Muscle layer of colon (tissue), 2 donors: ENCODE results near the gene GBE1.

Source experiments
- H3K27ac ChIP-seq: one replicate; pipeline ENCODE4 v1.7.0; 2013; ENCODE audit warnings: low read depth, mild to moderate bottlenecking, low read length, moderate library complexity
- H3K27me3 ChIP-seq, 2 donors: one replicate each; pipeline ENCODE4 v1.7.0; 2013; ENCODE audit warnings: low read length in 2 of 2, mild to moderate bottlenecking in 2 of 2; ENCODE audit not compliant: insufficient read depth in 2 of 2, control insufficient read depth in 1 of 2
- H3K36me3 ChIP-seq: one replicate; pipeline ENCODE4 v1.7.0; 2013; ENCODE audit warnings: mild to moderate bottlenecking, low read length; ENCODE audit not compliant: insufficient read depth
- H3K4me1 ChIP-seq: one replicate; pipeline ENCODE4 v1.7.0; 2013; ENCODE audit warnings: mild to moderate bottlenecking, low read length; ENCODE audit not compliant: insufficient read depth
- H3K4me3 ChIP-seq, 2 donors: one replicate each; pipeline ENCODE4 v1.7.0; 2013; ENCODE audit warnings: low read length in 2 of 2, low read depth in 1 of 2, mild to moderate bottlenecking in 1 of 2, moderate library complexity in 1 of 2
- H3K9ac ChIP-seq: one replicate; pipeline ENCODE4 v1.7.0; 2013; ENCODE audit warnings: low read length
- H3K9me3 ChIP-seq: one replicate; pipeline ENCODE4 v1.7.0; 2013; ENCODE audit warnings: mild to moderate bottlenecking, low read length
- donor health status: abdominal sarcoma.
- donor health status: Adenocarcinoma of cecum.

Gene GBE1

DNA sequence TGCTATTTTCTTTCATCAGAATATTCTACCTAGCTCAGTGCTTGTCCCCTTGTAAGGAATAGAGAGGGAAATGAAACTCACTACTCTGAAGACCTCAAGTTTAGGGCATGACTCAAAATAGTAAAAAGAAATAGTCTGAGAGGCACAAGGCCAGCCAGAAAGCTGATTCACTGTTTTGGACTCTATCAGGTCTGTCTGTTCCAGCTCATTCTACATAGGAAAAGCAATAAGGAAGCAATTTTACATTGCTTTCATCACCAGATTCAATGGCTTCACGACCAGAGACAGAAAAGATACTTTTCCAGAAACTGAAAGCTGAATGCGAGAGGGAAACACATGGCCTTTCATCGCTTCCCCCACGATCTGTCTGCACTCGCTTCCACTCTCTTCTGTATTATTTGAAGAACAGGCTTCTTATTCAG is 276.0 kb downstream of the GBE1 start:
- Histone ChIP-seq H3K9ac (no peak overlapping the region), H3K9me3 (no peaks in the 10 kb centered on the region), H3K27ac (no peak overlapping the region), H3K4me3 (no peak overlapping the region), H3K36me3 (no peaks in the 10 kb centered on the region), H3K27me3 (no peaks in the 10 kb centered on the region), H3K4me1 (peaks cover 16% of the 10 kb centered on the region)

DNA sequence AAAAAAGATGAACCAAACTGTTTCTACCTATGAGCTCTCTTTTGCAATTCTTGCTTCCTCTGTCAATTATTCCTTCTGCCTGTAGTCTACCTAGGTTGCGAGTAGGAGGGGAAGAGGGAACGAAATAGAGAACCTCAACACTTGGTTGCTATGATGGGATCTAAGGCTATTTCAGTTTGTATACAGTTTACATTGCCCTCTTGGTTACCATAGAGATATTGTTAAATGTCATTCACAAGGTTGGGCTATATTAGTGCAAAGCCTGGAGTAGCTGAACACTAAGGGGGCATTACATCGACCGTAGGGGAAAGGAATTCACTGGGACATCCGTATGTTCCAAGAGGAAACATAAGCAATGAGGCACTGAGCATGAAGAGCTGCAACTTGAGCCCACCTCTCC is 276.9 kb downstream of the GBE1 start:
- Histone ChIP-seq H3K4me1 (peaks cover 16% of the 10 kb centered on the region), H3K36me3 (no peaks in the 10 kb centered on the region), H3K27ac (no peak overlapping the region), H3K9ac (no peak overlapping the region), H3K27me3 (no peaks in the 10 kb centered on the region), H3K4me3 (no peak overlapping the region), H3K9me3 (no peaks in the 10 kb centered on the region)

DNA sequence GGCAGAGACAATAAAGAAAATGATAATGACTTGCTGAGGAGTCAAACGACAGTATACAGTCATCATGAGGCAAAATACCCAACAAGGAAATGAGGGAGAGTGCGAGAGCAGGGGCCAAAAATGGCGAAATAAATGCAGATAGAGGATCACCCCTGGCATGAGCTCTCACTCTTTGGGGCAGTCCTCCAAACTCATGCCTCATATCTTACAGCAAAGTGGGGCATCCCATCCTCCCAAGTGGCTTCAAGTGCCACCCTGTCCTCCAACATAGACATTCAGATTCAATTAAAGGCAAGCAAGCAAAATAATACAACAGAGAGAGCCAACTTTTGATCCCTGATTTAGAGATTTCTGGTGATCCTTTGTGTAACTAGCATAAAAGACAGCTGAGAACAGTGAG is 278.4 kb downstream of the GBE1 start:
- Histone ChIP-seq H3K9me3 (no peaks in the 10 kb centered on the region), H3K4me3 (no peak overlapping the region), H3K27ac (no peak overlapping the region), H3K4me1 (peaks cover 16% of the 10 kb centered on the region), H3K27me3 (no peaks in the 10 kb centered on the region), H3K36me3 (no peaks in the 10 kb centered on the region), H3K9ac (no peak overlapping the region)

DNA sequence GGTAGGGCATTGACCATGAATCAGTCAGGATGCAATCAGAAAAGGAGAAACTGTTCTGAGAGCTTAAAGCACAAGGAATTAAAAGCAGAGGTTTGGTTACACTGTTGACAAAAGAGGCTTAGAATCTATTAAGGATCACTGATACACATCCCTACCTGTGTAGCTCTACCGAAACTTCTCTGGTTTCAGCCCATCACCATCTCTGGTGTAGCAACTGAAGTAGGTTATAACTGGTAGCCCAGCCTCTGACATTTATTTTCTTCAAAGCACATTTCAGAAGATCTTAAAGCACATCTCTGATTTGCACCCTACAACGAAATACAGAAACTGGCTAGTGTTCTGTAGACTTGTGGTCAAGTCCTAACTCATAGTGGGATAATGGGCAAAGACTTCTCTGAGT is 283.7 kb downstream of the GBE1 start:
- Histone ChIP-seq H3K36me3 (no peaks in the 10 kb centered on the region), H3K27ac (no peak overlapping the region), H3K4me1 (no peaks in the 10 kb centered on the region), H3K4me3 (no peak overlapping the region), H3K9me3 (no peaks in the 10 kb centered on the region), H3K27me3 (no peaks in the 10 kb centered on the region), H3K9ac (no peak overlapping the region)

DNA sequence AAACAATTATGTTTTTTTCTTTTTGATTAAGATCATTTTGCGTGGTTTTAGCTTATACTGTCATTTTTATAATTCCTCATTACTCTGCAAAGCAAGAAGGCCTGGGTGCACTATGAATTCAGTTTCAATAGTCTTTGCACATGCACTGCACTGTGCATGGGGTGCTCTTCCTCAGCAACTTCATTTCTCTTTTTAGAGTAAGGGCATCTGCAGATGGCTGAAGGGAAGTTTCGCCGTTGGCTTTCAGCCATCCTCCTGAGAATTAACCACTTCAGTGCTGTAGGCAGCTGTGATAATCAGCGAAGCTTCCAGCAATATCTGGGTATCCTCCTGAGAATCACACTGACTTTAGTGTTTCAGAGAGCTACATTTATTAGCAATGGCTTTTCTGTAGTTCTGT is 284.8 kb downstream of the GBE1 start:
- no peaks in the 10 kb centered on the region for H3K36me3 ChIP-seq
- H3K4me1 ChIP-seq = no peaks in the 10 kb centered on the region
- H3K9me3 ChIP-seq = no peaks in the 10 kb centered on the region
- no peak overlapping the region for H3K9ac ChIP-seq
- no peak overlapping the region for H3K4me3 ChIP-seq
- H3K27me3 ChIP-seq = no peaks in the 10 kb centered on the region
- H3K27ac ChIP-seq = no peak overlapping the region

DNA sequence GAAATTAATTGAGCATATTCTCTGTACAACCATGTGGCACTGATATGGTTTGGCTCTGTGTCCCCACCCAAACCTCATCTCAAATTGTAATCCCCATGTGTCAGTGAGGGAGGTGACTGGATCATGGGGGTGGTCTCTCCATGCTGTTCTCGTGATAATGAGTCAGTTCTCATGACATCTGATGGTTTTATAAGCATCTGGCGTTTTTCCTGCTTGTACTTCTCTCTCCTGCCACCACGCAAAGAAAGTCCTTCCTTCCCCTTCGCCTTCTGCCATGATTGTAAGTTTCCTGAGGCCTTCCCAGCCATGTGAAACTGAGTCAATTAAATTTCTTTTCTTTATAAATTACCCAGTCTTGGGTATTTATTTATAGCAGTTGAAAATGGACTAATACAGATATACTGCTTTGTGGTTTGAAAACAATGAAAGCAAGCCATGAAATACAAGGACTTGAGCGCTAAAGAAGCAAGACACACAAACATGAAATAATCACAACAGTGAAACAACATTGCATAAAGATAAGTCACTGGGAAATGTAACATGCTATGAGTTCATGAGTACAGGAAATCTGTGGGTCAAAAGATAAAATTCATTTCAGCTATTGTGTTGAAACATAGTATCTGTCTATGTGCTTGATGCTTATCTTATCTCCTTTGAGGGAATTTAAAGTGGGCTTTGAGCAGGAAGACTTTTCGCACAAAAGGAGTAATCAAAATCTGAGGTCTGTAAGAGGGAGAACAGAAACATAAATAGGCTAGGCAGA is 288.7 kb downstream of the GBE1 start:
- H3K9me3 ChIP-seq = no peaks in the 10 kb centered on the region
- no peak overlapping the region for H3K4me3 ChIP-seq
- H3K27me3 ChIP-seq = no peaks in the 10 kb centered on the region
- no peaks in the 10 kb centered on the region for H3K36me3 ChIP-seq
- H3K4me1 ChIP-seq = no peaks in the 10 kb centered on the region
- no peak overlapping the region for H3K9ac ChIP-seq
- H3K27ac ChIP-seq = no peak overlapping the region

DNA sequence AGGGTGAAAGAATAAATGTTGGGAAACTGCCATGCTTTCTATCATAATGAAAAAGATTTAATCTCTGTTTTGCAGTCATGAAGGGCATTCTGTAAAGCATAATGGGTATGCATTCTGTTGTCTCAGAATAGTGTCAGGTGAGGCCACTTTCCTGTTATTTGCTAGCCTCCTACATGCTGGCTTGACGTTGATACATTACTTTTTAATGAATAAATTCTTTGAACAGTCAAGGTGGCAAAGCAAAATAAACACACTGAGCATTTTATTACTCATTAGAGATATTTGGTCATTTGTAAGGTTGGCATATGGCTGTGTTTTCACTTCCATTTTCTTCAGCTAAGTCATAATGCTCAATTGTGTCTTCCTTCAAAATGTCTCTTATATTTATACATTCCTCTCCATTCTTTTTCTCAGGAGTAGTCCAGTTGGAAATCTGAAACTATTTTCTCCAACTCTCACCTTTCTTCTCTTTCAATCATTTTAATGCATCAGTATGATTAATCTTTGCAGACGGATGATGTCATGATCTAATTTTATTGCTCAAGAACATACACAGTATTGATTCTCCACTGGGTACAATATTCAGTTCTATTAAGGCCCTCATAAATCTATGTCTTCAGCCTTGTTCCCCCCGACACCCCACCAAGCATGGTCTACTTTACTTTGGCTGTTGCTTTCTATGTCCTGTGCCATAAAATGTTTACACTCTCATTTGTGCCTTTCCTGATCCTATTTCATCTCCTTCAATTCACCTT is 290.7 kb downstream of the GBE1 start:
- Histone ChIP-seq H3K27me3 (no peaks in the 10 kb centered on the region), H3K4me1 (no peaks in the 10 kb centered on the region), H3K36me3 (no peaks in the 10 kb centered on the region), H3K9me3 (no peaks in the 10 kb centered on the region), H3K9ac (no peak overlapping the region), H3K27ac (no peak overlapping the region), H3K4me3 (no peak overlapping the region)

DNA sequence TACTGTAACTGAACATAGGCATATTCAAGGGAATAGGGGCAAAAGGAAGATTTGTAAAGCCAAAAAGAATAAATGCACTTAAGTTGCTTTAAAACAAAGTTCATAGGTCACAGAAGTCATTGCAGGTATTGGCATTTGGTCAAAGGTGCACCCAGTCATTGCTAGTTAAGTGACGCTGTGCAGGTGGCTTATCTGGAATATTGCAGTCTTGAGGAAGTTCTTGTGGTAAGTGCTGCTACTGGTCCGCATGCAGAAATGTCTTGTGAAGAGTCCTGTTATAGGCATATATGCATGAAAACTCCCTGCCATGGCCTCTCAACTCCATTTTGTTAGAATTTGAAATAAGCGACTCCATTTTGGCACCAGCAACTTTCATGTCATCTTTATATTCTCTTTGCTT is 293.1 kb downstream of the GBE1 start:
- no peaks in the 10 kb centered on the region for H3K4me1 ChIP-seq
- H3K36me3 ChIP-seq = no peaks in the 10 kb centered on the region
- H3K9me3 ChIP-seq = no peaks in the 10 kb centered on the region
- no peak overlapping the region for H3K27ac ChIP-seq
- no peak overlapping the region for H3K9ac ChIP-seq
- no peak overlapping the region for H3K4me3 ChIP-seq
- no peaks in the 10 kb centered on the region for H3K27me3 ChIP-seq

DNA sequence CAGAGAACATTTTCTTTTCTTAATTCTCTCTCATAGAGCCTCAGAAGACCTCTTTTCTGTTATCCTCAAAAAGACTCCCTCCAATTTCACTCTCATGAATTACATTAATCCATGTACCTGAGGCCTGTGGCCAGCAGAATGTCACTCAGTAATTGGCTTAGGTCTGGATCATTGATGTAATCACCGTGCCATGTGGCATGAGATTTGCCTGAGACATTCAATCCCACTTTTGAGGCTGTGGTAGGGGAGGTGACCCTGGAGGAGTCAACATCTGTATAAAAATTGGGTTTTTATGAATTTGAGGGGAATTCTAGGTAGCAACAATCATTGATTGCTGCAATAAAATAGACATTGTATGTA is 295.3 kb downstream of the GBE1 start:
- Histone ChIP-seq H3K27me3 (no peaks in the 10 kb centered on the region), H3K9me3 (no peaks in the 10 kb centered on the region), H3K36me3 (no peaks in the 10 kb centered on the region), H3K4me1 (no peaks in the 10 kb centered on the region), H3K4me3 (no peak overlapping the region), H3K9ac (no peak overlapping the region), H3K27ac (no peak overlapping the region)

DNA sequence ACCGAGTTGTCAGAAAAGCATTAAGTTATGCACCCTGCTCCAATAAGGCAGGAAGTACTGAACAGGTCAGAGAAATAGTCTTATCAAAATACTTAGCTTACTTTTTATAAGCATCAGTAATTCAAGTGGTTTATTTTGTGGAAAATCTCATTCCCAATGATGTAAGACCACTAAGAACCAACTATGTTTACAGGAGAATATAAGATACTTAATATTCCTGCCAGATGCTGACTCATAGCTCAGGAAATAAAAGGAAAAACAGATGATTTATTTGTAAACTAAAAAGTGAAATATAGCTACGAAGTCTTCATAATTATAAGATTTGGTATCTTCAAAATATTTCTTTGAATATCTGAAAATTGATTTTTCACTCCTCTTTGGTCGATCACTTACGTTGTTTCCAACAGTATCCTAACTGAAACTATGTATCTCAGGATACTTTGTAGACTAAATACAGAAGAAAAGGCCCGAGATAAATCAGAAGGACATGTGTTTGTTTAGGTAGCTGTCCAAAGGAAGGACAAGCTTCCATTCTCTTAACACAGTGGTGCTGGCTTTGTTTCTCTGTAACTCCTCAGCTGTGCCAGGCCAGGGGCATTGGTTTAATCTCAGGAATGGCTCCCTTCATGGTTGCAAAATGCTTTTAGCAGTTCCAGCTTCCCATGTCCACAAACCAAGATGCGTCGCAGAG is 295.8 kb downstream of the GBE1 start:
- Histone ChIP-seq H3K4me3 (no peak overlapping the region), H3K36me3 (no peaks in the 10 kb centered on the region), H3K4me1 (no peaks in the 10 kb centered on the region), H3K9me3 (no peaks in the 10 kb centered on the region), H3K27ac (no peak overlapping the region), H3K9ac (no peak overlapping the region), H3K27me3 (no peaks in the 10 kb centered on the region)

DNA sequence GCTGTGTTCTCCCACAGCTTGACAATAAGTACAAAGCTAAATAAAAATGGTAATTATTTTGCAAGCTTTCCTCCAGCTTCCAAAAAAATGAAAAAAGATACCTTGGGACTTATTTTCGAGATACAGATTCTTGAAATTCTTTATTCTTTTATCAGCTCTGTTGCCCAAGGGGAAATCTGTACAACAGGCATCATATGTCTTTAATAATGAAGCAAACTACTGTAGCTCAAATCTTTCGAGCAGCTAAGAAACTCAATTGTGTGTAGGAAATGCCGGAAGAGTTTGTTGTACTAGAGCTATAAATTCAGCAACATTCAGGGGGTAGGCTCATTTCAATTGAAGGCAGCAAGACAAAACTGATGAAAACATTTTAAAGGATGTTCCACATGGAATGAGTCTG is 297.7 kb downstream of the GBE1 start:
- Histone ChIP-seq H3K27me3 (no peaks in the 10 kb centered on the region), H3K36me3 (no peaks in the 10 kb centered on the region), H3K4me1 (no peaks in the 10 kb centered on the region), H3K27ac (no peak overlapping the region), H3K9ac (no peak overlapping the region), H3K9me3 (no peaks in the 10 kb centered on the region), H3K4me3 (no peak overlapping the region)
